ENCODE measurements around the gene TMA7.
A peak's percentile ranks its signal among the peaks of the same experiment; 100 is the strongest.
"Not testable (repeated sequence)": the region's sequence is repeated elsewhere in the genome, so short reads cannot be mapped to it uniquely, and the experiment has no call there.

The TMA7 gene

GRCh38 chr3:48469046-48469915 is 29.2 kb downstream of the TMA7 start:
- DNase-seq = no peak

GRCh38 chr3:48470286-48470685 is 30.2 kb downstream of the TMA7 start:
- no peak for DNase-seq

GRCh38 chr3:48472673-48472922 is 32.5 kb downstream of the TMA7 start:
- DNase-seq = no peak

- DNase-seq = peak; percentile 80 to 85
Observed at GRCh38 chr3:48472923-48473616, 33.0 kb downstream of the TMA7 start.

- no peak for DNase-seq
Observed at GRCh38 chr3:48473617-48473952, 33.5 kb downstream of the TMA7 start.

- not testable (repeated sequence) for DNase-seq
Observed at GRCh38 chr3:48474031-48474430, 34.0 kb downstream of the TMA7 start.

GRCh38 chr3:48474619-48475018 is 34.6 kb downstream of the TMA7 start:
- DNase-seq = no peak

- no peak for DNase-seq
Observed at GRCh38 chr3:48475188-48475587, 35.1 kb downstream of the TMA7 start.

GRCh38 chr3:48476426-48477053 is 36.5 kb downstream of the TMA7 start:
- no peak for DNase-seq

- no peak for DNase-seq
Observed at GRCh38 chr3:48477959-48478520, 38.0 kb downstream of the TMA7 start.

GRCh38 chr3:48478626-48479555 is 38.8 kb downstream of the TMA7 start:
- no peak for DNase-seq

- not testable (repeated sequence) for DNase-seq
Observed at GRCh38 chr3:48480891-48481290, 40.8 kb downstream of the TMA7 start.

- DNase-seq = not testable (repeated sequence)
Observed at GRCh38 chr3:48482822-48483221, 42.8 kb downstream of the TMA7 start.

- DNase-seq = no peak
Observed at GRCh38 chr3:48486952-48487351, 46.9 kb downstream of the TMA7 start.

- no peak for DNase-seq
Observed at GRCh38 chr3:48492461-48493202, 52.6 kb downstream of the TMA7 start.

GRCh38 chr3:48493203-48493501 is 53.1 kb downstream of the TMA7 start:
- DNase-seq = no peak
